Activated CD4-positive, alpha-beta T cell treated with anti-CD3 and anti-CD28 coated beads, Interleukin-2, Interleukin-4, amounts not matched to agents 100 ng/mL and 50 ng/mL, durations not matched to agents 16 hours and 8 hours (primary cell): Measurements from ENCODE around the gene PCYOX1L.

ENCODE experiments used
- DNase-seq: peaks from one replicate; pipeline ENCODE4 v3.0.0-alpha.2; 2020; ENCODE audit warnings: low spot score

The PCYOX1L gene

GRCh38 chr5:149367972-149368645 lies 10.3 kb downstream of the PCYOX1L start:
- DNase-seq = no peak

DNA sequence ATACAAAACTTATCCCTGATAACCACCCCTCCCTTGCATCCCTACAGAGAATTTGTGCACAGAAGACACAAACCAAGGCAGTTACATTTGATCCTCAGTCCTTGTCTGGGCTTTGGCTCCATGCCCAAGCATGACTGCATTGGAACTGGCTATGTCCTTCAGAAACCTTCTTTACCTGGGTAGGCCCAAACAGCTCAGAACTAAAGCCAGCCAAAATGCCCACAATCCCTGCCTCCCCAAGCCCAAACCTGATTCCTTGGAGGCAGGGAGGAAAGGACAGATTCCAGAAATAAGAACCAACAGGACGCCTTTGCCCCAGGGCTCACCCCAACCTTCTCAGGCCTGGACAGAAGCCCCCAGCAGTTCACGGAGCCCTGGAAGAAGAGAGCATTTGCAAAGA lies 13.0 kb downstream of the PCYOX1L start:
- DNase-seq = no peak

DNA sequence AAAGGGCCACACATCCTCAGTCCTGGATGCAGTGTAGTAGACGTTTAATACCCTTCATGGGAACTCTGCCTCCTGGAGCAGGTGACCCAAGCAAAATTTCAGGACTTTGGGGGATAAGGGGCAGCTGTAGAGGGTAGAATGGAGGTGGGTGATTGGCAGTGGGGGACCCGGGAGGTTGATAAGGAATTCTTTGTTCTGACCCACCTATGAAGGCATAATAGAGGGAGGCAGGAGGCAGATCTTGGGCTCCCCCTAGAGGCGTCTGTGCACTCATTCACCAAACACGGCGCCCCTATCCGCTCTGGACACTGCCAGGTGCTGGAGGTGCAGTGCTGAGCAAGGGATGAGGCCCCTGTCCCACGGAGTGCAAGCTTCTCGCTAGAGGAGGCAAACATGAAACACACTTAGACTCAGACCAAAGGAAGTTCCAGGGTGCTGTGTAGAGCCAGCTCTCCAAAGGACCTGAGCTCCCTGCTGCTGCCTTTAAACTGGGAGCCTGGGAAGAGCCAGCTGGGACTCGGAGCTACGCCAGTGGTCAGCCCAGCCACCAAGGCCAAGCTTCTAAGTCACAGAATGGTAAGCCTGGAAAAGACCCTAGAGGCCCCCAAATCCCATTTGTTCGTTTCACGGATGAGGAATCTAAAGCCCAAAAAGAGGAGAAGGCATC lies 13.6 kb downstream of the PCYOX1L start:
- DNase-seq = peak; percentile 70

DNA sequence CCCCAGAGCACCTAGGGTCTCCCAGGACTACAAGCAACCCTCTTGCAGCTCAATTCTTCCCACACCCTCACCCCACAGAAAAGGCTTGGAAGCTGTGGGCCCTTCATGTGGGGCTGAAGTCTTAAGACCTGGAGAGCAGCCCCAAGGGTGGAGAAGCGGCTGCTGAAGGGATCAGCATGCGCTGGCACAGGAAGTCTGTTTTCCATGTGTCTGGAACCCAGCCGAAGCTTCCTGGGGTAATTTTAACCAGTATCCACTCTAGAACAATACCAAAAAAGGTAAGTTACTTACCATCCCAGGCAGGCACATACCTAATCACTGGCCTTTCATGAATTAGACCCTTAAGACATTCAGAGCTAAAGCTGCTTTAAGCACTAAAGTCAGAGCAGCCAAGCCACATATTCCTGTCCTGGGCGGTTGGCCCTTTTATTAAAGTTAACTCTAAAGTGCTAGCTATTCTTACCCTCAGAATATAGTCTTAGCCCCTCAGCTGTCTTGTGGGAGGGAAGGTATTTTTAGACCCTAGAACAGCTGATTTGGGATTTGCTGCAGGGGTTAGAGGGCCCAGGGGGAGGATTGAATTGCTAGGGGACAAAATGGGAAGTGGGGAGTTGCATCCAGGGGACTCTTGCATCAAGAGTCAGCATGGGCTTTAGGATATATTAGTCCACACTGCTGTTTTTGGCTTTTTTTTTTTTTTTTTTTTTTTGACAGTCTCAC lies 14.4 kb downstream of the PCYOX1L start:
- DNase-seq = no peak

GRCh38 chr5:149372932-149373331 lies 15.1 kb downstream of the PCYOX1L start:
- no peak for DNase-seq

DNA sequence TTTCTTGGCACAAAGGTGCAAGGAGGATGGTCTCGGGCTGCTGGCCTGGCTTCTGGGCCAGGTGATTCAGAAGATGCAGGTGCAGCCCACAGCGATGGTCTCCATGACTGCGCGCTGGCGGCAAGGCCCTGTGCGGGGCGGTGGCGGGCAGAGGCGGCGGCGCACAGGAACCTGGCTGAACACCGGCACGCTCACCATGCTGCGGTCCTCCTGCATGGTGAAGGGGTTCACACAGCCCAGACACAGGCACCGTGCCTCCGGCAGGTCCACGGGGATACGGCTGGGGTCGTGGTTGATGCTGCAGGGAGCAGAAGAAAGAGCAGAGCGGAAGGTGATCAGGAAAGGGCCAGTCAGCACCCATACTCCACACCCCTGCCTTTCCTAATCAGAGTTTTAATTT lies 16.5 kb downstream of the PCYOX1L start:
- DNase-seq = no peak

GRCh38 chr5:149374801-149375200 lies 17.0 kb downstream of the PCYOX1L start:
- no peak for DNase-seq

- no peak for DNase-seq
Observed at GRCh38 chr5:149375434-149375833, 17.6 kb downstream of the PCYOX1L start.

DNA sequence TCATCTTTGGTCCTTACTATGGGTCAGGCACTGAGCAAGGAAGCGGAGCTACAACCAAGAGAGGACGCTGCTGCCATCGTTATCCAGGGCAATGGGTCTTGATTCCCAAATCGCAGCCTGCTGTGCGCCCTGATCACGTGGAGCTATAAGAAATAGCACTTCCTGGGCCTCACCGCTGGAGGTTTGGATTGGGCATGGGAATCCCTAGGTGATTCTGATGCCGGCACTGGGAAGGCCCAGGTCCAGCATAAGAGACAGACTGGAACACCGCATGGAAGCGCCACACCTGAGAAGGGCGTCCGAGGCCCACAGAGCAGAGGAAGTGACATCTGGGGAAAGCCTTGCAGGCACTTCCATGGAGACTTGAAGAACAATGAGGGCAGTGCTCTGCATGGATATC lies 18.3 kb downstream of the PCYOX1L start:
- no peak for DNase-seq

- no peak for DNase-seq
Observed at GRCh38 chr5:149376711-149377447, 19.0 kb downstream of the PCYOX1L start.

DNA sequence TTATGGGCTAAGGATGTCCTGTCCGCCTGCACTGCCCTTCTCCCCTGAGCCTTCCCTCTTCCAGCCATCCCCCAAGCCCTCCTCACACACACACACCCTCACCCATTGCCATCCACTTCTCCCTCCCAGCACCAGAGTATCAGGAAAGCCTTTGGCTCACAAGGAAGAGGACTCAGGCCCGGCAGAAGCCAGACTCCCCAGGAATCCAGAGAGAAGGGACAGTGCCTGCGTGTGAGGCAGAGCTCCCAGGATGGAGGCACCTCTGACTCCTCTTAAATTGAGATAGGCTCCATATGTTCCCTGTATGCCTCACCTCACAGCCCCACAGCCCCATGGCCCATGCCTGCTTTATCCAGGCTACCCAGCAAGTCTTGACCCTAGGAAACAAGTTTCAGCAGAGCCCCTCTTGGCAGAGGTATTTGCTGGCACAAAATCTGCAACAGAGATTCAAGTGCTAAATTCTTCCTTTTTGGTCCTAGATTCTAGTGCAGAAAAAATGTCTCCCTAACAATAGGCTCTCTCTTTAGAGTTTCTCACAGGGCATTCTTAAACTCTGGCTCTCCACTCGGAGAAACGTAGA lies 20.5 kb downstream of the PCYOX1L start:
- DNase-seq = no peak

GRCh38 chr5:149379177-149379761 lies 21.4 kb downstream of the PCYOX1L start, which contains the start of gene IL17B:
IL17B (minus strand) TSS chr5:149379292; CDS start chr5:149379225, 67 bp downstream.
- DNase-seq = no peak

DNA sequence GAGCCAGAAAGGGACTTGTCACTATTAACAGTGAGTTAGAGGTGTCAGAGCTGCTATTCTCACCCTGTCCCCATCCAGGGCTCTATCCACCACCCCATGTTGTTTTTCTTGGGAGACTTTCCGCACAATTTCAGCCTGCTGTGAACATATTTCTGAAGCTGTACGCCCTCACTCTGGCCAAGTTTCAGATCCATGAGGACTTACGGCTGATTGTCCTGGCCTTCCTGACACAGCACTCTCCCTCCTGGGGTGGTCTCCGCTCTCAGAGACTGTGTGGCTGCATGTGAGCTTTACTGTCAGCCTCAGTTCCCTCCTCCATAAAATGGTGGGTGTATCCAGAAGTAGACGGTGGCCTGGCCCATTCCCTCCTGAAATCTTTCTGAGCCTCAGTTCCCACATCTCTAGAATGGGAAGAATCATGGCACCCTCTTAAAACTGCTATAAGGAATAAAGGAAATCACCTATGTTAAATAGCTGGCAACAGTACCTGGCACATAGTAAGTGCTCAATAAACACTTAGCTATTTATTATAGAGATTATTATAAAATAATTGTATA lies 22.1 kb downstream of the PCYOX1L start:
- DNase-seq = no peak

DNA sequence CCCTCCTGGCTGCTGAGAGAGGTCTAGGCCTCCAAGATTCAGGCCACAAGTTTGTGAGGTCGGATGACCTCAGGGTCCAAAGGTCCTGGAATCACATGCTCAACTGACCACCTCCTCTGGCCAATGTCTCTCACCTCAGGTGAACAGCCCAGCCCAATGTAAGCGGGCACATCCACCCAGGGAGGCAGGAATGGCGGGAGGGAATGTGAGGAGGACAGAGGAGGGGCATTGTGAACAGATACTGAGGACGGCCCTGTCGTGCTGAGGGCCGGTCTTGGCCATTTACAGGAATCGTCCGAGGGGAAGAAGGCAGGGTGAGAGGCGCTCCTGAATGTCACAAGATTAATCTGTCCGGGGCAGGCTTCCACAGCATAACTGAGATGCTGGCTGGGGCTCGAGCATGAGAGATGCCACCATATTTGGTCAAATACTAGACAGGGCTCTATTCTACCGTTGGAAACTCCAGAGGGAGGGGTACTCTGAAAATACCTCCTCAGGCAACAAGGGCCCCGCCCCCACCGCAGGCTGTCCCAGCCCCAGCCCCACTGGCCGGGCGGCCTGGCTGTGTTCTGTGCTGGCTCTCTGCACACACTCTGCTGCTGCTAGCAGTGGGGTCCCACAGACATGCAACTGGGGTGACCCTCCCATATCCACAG lies 22.7 kb downstream of the PCYOX1L start:
- no peak for DNase-seq

GRCh38 chr5:149381261-149381985 lies 23.6 kb downstream of the PCYOX1L start:
- no peak for DNase-seq

DNA sequence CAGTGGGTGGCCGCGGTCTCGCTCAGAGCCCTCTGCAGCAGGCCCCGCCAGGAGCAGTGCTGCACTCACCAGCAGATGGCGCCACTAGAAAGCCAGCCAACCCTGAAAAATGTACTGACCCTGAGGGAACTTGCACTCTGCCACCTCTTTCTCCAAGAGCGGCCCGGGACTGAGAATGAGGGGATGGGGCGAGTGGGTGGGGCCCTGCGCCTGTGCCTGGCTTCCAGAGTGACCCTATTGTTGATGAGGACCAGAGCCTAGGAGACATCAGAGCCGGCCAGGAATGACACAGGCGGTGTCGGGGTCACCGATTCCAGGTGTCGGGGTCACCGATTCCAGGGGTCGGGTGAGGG lies 24.1 kb downstream of the PCYOX1L start:
- peak; percentile 71 for DNase-seq

DNA sequence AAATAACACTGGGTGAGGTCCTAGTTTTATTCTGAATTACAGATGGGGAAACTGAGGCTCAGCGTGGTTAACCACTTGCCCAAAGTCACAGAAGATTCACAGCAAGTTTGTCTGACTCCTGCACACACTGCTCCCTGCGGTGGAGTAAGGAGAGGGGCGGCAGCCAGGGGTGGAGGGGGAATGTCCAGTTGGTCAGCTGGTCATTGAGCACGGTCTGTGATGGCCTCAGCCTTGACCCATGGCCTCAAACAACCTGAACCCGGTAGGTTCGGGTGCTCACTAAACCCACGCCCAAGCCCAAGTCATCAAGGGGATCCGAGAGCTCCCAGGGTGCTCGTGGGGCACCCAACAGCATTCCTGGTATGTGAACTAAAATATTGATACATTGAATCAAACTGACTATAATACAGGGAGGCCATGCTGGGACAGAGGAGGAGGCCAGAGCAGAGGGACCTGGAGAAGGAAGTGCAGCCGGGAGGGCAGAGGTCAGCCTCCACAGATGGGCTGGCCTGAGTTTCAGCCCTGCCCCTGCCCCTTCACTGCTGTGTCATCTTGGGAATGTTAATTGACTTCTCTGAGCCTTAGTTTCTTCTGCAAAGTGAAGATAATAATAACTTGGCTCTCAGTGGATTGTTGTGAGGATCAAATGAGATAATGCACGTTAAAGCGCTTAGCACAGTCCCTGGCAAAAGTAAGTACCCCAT lies 24.8 kb downstream of the PCYOX1L start:
- DNase-seq = no peak

- DNase-seq = no peak
Observed at GRCh38 chr5:149383399-149383798, 25.6 kb downstream of the PCYOX1L start.

- no peak for DNase-seq
Observed at GRCh38 chr5:149386166-149386565, 28.3 kb downstream of the PCYOX1L start.
